Islet precursor cell (in vitro differentiated cells): Measurements from ENCODE around the gene ZNF865.
"Not testable (repeated sequence)": the region's sequence is repeated elsewhere in the genome, so short reads cannot be mapped to it uniquely, and the experiment has no call there.

Source experiments
- DNase-seq: peaks from one replicate; pipeline ENCODE4 v3.0.0-alpha.2; 2018

Gene ZNF865

GRCh38 chr19:55605637-55606470 lies at the start of gene ZNF865:
TSS of gene ZNF865 (plus strand) at chr19:55605647. CDS start at chr19:55613619, 7,972 bp downstream.
- DNase-seq = peak; percentile 93

DNA sequence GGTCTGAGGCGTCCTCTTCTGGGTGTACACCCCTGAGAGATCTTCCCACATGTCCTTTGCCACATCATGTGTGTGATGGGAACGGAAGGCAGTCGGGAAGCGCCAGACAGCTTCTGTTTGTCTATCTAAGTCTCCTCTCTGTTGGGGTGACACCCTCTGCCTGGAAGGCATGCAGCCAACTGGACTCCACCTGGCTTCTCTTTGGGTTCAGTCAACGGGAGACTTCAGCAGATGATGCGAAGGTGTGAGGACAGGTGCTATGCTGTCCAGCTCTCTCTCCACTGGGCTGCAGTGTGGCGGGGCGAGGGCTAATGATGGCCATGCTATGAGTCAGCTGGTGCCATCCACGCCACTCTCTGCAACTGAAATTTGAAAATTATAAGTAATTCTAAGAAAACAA lies 45.8 kb upstream of the ZNF865 start:
- no peak for DNase-seq

DNA sequence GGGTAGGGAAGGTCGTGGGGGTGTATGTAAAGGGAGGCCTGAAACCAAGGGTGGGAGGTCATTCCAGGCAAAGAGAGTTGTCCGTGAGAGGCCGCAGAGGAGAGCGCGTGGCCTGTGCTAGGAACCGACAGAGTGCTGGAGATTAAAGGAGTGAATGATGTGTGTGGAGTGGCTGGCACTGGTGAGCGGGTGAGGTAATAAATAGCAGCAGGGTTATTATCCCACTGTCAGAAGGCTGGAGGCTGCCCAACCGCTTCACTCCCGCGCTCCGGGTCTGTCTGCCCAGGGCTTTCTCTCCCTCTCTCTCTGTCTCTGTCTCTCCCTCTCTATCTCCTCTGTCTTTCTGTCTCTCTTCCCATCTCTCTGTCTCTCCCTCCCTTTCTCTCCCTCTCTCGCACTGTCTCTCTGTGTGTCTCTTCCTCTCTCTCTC lies 42.2 kb upstream of the ZNF865 start:
- peak; percentile 64 for DNase-seq

DNA sequence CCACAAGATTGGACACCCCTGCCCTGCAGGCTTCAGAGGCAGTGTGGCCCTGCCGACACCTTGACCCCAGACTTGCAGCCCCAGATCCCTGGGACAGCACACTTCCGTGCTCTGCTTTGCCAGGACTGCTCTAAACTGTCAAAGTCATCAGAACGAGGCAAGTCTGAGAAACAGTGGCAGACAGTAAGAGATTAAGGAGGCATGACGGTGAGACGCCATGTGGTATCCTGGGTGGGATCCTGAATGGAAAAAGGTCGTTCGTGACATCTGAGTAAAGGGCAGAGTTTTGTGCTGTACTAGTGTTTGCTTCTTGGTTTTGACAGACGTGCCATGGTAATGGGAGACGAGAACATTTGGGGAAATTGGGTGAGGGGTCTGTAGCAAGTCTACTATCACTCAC lies 38.6 kb upstream of the ZNF865 start:
- DNase-seq = no peak

- DNase-seq = no peak
These were observed 37.6 kb upstream of the ZNF865 start for GRCh38 chr19:55567708-55568328.

- not testable (repeated sequence) for DNase-seq
These were observed 36.0 kb upstream of the ZNF865 start for GRCh38 chr19:55569477-55569876.

DNA sequence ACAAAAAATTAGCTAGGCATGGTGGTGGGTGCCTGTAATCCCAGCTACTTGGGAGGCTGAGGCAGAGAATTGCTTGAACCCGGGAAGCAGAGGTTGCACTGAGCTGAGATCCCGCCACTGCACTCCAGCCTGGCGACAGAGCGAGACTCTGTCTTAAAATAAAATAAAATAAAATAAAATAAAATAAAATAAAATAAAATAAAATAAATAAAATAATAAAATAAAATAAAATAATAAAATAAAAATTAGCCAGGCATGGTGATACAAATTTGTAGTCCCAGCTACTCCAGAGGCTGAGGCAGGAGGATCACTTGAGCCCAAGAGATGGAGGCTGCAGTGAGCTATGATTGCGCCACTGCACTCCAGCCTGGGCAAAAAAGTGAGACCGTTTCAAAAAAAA lies 31.5 kb upstream of the ZNF865 start:
- DNase-seq = not testable (repeated sequence)

DNA sequence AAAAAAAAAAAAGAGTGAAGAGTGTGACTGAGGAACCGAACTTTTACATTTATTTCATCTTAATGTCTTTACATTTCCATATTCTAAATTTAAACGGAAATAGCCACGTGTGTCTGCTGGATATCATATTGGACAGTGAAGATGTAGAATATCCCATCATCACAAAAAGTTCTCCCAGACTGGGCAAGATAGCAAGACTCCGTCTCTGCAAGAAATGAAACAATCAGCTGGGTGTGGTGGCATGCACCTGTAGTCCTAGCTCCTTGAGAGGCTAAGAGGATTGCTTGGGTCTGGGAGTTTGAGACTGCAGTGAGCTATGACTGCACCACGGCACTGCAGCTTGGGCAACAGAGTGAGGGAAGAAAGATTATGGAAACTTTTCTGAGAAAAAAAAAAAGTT lies 28.7 kb upstream of the ZNF865 start:
- DNase-seq = no peak

- DNase-seq = no peak
These were observed 27.3 kb upstream of the ZNF865 start for GRCh38 chr19:55578031-55578760.

DNA sequence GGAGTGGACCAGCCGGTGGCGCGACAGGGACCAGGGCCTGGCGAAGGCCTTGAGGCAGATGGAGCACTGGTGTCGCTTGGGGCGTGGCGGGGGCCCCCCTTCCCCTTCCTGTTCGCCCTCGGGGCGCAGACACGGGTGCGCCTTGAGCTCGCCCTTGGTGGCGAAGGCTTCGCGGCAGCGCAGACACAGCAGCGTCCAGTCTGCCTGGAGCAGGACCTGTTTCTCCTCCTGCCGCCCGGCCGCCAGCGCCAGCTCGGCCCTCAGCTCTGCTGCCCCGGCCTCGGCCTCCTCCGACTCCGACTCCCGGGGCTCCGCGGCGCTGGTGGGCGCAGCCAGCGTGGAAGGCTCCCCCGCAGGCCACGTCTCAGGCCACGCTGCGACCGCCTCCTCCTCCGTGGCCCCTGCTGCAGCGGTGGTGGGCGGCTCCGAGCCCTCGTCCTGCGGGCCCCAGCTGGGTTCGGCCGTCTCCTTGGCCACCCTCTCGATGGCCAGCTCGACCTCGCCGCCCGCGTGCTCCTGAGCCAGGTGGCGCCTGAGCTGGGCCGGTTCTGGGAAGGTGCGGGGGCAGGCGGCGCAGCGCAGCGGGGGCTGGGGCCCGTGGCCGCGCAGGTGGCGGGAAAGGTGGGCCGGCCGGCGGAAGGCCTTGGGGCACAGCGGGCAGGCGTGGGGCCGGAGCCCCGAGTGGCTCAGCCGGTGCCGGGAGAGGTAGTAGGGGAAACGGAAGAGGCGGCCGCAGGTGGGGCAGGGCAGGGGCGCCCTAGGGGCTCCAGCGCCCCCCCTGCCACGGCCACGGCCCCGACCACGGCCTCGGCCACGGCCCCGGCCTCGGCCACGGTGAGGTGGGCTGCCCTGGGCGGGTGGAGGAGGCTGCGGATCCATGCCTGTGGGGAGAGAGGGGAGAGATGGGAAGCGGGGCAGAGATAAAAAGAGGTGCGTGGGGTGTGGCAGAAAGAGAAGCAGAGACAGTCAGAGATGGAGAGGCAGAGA lies 26.4 kb upstream of the ZNF865 start:
- no peak for DNase-seq

DNA sequence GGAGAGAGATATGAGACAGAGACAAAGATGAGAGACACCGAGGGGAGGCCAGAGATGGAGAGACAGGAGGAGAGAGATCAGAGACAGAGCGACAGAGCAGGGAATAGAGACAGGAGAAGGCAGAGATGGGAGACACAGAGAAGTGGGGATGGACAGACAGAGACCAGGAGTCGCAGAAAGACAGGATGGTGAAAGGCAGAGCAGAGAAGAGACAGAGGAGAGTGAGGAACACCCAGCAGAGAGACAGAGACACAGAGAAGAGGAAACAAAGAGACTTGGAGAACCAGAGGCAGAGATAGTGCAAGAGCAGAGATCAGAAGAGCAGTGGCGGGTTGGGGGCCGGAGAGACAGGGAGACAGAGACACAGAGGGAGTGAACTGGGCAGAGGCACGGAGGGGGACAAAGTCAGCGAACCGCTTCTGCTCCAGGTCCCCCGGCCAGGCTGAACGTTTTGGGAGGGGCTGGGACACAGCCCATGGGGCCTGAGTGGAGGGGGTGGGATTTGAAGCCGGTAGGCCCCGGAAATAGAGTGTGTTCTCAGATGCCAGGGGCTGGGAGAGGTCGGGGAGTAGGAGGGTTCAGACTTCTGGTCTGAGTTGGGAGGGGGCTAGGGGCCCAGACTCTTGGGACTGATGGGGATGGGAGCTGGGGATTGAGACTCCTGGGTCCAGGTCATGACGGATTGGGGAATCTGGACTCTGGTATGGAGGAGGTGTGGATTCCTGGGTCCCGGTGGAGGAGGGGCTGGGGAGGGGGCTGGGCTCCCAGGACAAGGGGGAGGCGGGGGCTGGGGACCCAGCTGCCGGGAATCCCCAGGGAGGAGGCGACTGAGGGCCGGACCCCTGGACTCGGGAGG lies 25.5 kb upstream of the ZNF865 start:
- DNase-seq = peak; percentile 68

GRCh38 chr19:55580628-55581144 lies 24.8 kb upstream of the ZNF865 start, which contains the start of gene ZNF579:
TSS of gene ZNF579 (minus strand) at chr19:55580848. CDS start at chr19:55579639, 1,209 bp downstream.
- DNase-seq = peak; percentile 91

DNA sequence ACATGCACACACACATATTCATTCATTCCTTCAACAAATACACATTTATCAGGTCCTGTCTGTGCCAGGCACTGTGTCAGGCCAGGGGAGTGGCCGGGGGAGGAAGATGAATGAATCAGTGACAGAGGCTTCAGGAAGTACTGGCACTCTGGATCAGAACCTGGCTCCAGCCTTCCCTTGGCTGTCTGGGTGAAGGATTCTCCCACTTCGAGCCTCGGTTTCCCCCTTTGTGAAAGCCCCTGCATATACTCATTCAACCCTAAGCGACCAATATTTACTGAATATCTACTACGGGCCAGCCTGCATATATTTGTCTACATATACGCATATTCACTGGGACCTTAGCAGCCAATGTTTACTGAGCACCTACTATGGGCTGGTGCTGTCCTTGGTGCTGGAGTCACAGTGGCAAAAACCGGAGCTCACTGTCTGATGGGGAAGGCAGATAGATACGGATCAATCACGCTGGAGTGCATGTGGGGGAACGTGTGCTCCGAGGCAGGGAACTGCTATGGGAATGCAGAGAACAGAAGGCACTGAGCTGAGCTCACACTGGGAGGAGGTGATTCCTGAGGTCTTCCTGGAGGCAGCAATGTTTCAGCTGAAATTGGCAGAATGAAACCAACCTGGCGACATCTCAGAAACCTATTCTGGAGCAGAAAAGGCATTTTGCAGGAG lies 24.2 kb upstream of the ZNF865 start:
- DNase-seq = no peak

- no peak for DNase-seq
These were observed 23.6 kb upstream of the ZNF865 start for GRCh38 chr19:55581823-55582223.

- not testable (repeated sequence) for DNase-seq
These were observed 23.2 kb upstream of the ZNF865 start for GRCh38 chr19:55582284-55582683.

- DNase-seq = not testable (repeated sequence)
These were observed 21.6 kb upstream of the ZNF865 start for GRCh38 chr19:55583897-55584296.

GRCh38 chr19:55584871-55585270 lies 20.6 kb upstream of the ZNF865 start:
- no peak for DNase-seq

- DNase-seq = peak; percentile 90
These were observed 19.6 kb upstream of the ZNF865 start for GRCh38 chr19:55585658-55586339.

- peak; percentile 99 for DNase-seq
These were observed 18.3 kb upstream of the ZNF865 start for GRCh38 chr19:55586976-55587668.
